Measurements from ENCODE around the gene ASXL3.

The ASXL3 gene

DNA sequence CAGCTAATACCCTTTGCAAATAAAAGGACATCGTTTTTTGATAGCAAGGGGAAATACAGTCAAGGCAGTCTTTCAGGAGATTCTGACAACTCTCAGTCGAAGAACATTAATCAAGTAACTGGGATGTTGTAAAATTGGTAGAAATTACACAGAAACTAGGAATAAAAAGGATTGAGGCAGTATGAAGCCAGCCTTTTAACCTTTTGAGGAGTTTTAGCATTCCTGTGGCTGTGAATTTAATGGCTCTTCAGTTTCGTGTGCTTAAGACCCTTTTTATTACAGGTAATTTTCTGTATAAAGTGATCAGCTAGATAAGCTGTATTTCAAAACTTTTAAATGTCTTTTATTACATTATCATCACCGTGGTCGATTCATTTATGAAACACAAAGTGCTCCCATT is 91.6 kb downstream of the ASXL3 start:
- H4K8ac ChIP-seq (ENCODE audit: low read length) = no peak overlapping the region
- DNase-seq = no peak
- no peak overlapping the region for H2BK12ac ChIP-seq (ENCODE audit: low read length in 2 of 2)
- no peaks in the 10 kb centered on the region for H3K27me3 ChIP-seq (ENCODE audit: control insufficient read depth in 1 of 2, insufficient read depth in 1 of 2, low read length in 2 of 2)
- no peak overlapping the region for H4K91ac ChIP-seq (ENCODE audit: low read length)
- H2AFZ ChIP-seq (ENCODE audit: low read depth, low read length) = no peak overlapping the region
- WGBS = 87% methylated on average over 4 of the region's 5 CpGs
- H2BK15ac ChIP-seq (ENCODE audit: low read depth, poor library complexity, severe bottlenecking) = no peak overlapping the region
- H2BK5ac ChIP-seq (ENCODE audit: low read depth, low read length, poor library complexity, severe bottlenecking) = no peak overlapping the region
- no peaks in the 10 kb centered on the region for H3K9me3 ChIP-seq (ENCODE audit: control insufficient read depth, low read length)
- no peak overlapping the region for H3K27ac ChIP-seq (ENCODE audit: low read length, poor library complexity, severe bottlenecking)
- H3K14ac ChIP-seq (ENCODE audit: low read length in 2 of 2) = no peak overlapping the region
- H3K23ac ChIP-seq (ENCODE audit: low read length in 2 of 2) = no peak overlapping the region
- H2AK5ac ChIP-seq (ENCODE audit: low read length, severe bottlenecking) = no peak overlapping the region
- no peak overlapping the region for H3K4me2 ChIP-seq (ENCODE audit: low read length, poor library complexity, severe bottlenecking)
- no peak overlapping the region for H3K18ac ChIP-seq (ENCODE audit: low read depth in 1 of 2, low read length in 2 of 2)
- H3K4me1 ChIP-seq (ENCODE audit: control insufficient read depth, insufficient read depth, low read depth, low read length) = no peaks in the 10 kb centered on the region
- H3K79me1 ChIP-seq (replicated peaks; ENCODE audit: low read length, poor library complexity, severe bottlenecking) = no peaks in the 10 kb centered on the region
- H2BK120ac ChIP-seq (ENCODE audit: low read depth, low read length) = no peak overlapping the region
- no peak overlapping the region for H3K9ac ChIP-seq (ENCODE audit: low read length)
- no peak overlapping the region for H3K4me3 ChIP-seq (ENCODE audit: insufficient read depth in 1 of 2, low read depth in 1 of 2, low read length in 2 of 2)
- H3K36me3 ChIP-seq (ENCODE audit: control insufficient read depth in 1 of 2, insufficient read depth in 2 of 2, low read depth in 1 of 2, low read length in 2 of 2) = no peaks in the 10 kb centered on the region
- H3K4ac ChIP-seq (ENCODE audit: low read depth in 1 of 2, low read length in 2 of 2) = no peak overlapping the region

- Histone ChIP-seq H3K14ac (ENCODE audit: low read length in 2 of 2) (no peak overlapping the region), H3K4me2 (ENCODE audit: low read length, poor library complexity, severe bottlenecking) (no peak overlapping the region), H3K4me1 (ENCODE audit: control insufficient read depth, insufficient read depth, low read depth, low read length) (no peaks in the 10 kb centered on the region), H4K8ac (ENCODE audit: low read length) (no peak overlapping the region), H2BK15ac (ENCODE audit: low read depth, poor library complexity, severe bottlenecking) (no peak overlapping the region), H3K9ac (ENCODE audit: low read length) (no peak overlapping the region), H3K4ac (ENCODE audit: low read depth in 1 of 2, low read length in 2 of 2) (no peak overlapping the region), H3K9me3 (ENCODE audit: control insufficient read depth, low read length) (no peaks in the 10 kb centered on the region), H2BK120ac (ENCODE audit: low read depth, low read length) (no peak overlapping the region), H2AK5ac (ENCODE audit: low read length, severe bottlenecking) (no peak overlapping the region), H3K18ac (ENCODE audit: low read depth in 1 of 2, low read length in 2 of 2) (no peak overlapping the region), H3K27ac (ENCODE audit: low read length, poor library complexity, severe bottlenecking) (no peak overlapping the region), H3K23ac (ENCODE audit: low read length in 2 of 2) (no peak overlapping the region), H3K27me3 (ENCODE audit: control insufficient read depth in 1 of 2, insufficient read depth in 1 of 2, low read length in 2 of 2) (no peaks in the 10 kb centered on the region), H3K4me3 (ENCODE audit: insufficient read depth in 1 of 2, low read depth in 1 of 2, low read length in 2 of 2) (no peak overlapping the region), H3K36me3 (ENCODE audit: control insufficient read depth in 1 of 2, insufficient read depth in 2 of 2, low read depth in 1 of 2, low read length in 2 of 2) (no peaks in the 10 kb centered on the region), H2BK12ac (ENCODE audit: low read length in 2 of 2) (no peak overlapping the region), H4K91ac (ENCODE audit: low read length) (no peak overlapping the region), H2BK5ac (ENCODE audit: low read depth, low read length, poor library complexity, severe bottlenecking) (no peak overlapping the region), H3K79me1 (replicated peaks; ENCODE audit: low read length, poor library complexity, severe bottlenecking) (no peaks in the 10 kb centered on the region), H2AFZ (ENCODE audit: low read depth, low read length) (no peak overlapping the region)
- WGBS = 98% methylated on average over 5 of the region's 6 CpGs
- no peak for DNase-seq
Observed at GRCh38 chr18:33670029-33670428, 92.0 kb downstream of the ASXL3 start.

GRCh38 chr18:33673689-33674088 is 95.7 kb downstream of the ASXL3 start:
- Histone ChIP-seq H3K4me2 (ENCODE audit: low read length, poor library complexity, severe bottlenecking) (no peak overlapping the region), H2BK5ac (ENCODE audit: low read depth, low read length, poor library complexity, severe bottlenecking) (no peak overlapping the region)
- WGBS = 97% methylated on average over 3 of the region's 4 CpGs

GRCh38 chr18:33676593-33676992 is 98.6 kb downstream of the ASXL3 start:
- Histone ChIP-seq H2BK15ac (ENCODE audit: low read depth, poor library complexity, severe bottlenecking) (no peak overlapping the region), H4K8ac (ENCODE audit: low read length) (no peak overlapping the region), H3K14ac (ENCODE audit: low read length in 2 of 2) (no peak overlapping the region), H3K4me3 (ENCODE audit: insufficient read depth in 1 of 2, low read depth in 1 of 2, low read length in 2 of 2) (no peak overlapping the region), H3K79me1 (replicated peaks; ENCODE audit: low read length, poor library complexity, severe bottlenecking) (no peaks in the 10 kb centered on the region), H2BK12ac (ENCODE audit: low read length in 2 of 2) (no peak overlapping the region), H2BK120ac (ENCODE audit: low read depth, low read length) (no peak overlapping the region), H3K27ac (ENCODE audit: low read length, poor library complexity, severe bottlenecking) (no peak overlapping the region), H2AK5ac (ENCODE audit: low read length, severe bottlenecking) (no peak overlapping the region), H3K23ac (ENCODE audit: low read length in 2 of 2) (no peak overlapping the region), H3K9me3 (ENCODE audit: control insufficient read depth, low read length) (no peaks in the 10 kb centered on the region), H3K36me3 (ENCODE audit: control insufficient read depth in 1 of 2, insufficient read depth in 2 of 2, low read depth in 1 of 2, low read length in 2 of 2) (no peaks in the 10 kb centered on the region), H3K9ac (ENCODE audit: low read length) (no peak overlapping the region), H3K4ac (ENCODE audit: low read depth in 1 of 2, low read length in 2 of 2) (no peak overlapping the region), H3K18ac (ENCODE audit: low read depth in 1 of 2, low read length in 2 of 2) (no peak overlapping the region), H4K91ac (ENCODE audit: low read length) (no peak overlapping the region), H2BK5ac (ENCODE audit: low read depth, low read length, poor library complexity, severe bottlenecking) (no peak overlapping the region), H3K27me3 (ENCODE audit: control insufficient read depth in 1 of 2, insufficient read depth in 1 of 2, low read length in 2 of 2) (no peaks in the 10 kb centered on the region), H2AFZ (ENCODE audit: low read depth, low read length) (no peak overlapping the region), H3K4me2 (ENCODE audit: low read length, poor library complexity, severe bottlenecking) (no peak overlapping the region), H3K4me1 (ENCODE audit: control insufficient read depth, insufficient read depth, low read depth, low read length) (no peaks in the 10 kb centered on the region)
- no CpG with 5 or more reads among the region's 1 CpG for WGBS
- no peak for DNase-seq

More at GRCh38 chr18:33673689-33674088, 95.7 kb downstream of the ASXL3 start:
- H4K8ac ChIP-seq (ENCODE audit: low read length) = no peak overlapping the region
- no peak overlapping the region for H3K4ac ChIP-seq (ENCODE audit: low read depth in 1 of 2, low read length in 2 of 2)
- no peaks in the 10 kb centered on the region for H3K79me1 ChIP-seq (replicated peaks; ENCODE audit: low read length, poor library complexity, severe bottlenecking)
- H3K36me3 ChIP-seq (ENCODE audit: control insufficient read depth in 1 of 2, insufficient read depth in 2 of 2, low read depth in 1 of 2, low read length in 2 of 2) = no peaks in the 10 kb centered on the region
- H2AFZ ChIP-seq (ENCODE audit: low read depth, low read length) = no peak overlapping the region
- H3K23ac ChIP-seq (ENCODE audit: low read length in 2 of 2) = no peak overlapping the region
- no peaks in the 10 kb centered on the region for H3K9me3 ChIP-seq (ENCODE audit: control insufficient read depth, low read length)
- no peak overlapping the region for H2BK120ac ChIP-seq (ENCODE audit: low read depth, low read length)
- H2BK15ac ChIP-seq (ENCODE audit: low read depth, poor library complexity, severe bottlenecking) = no peak overlapping the region
- no peak overlapping the region for H3K27ac ChIP-seq (ENCODE audit: low read length, poor library complexity, severe bottlenecking)
- no peak overlapping the region for H3K9ac ChIP-seq (ENCODE audit: low read length)
- no peak overlapping the region for H3K4me3 ChIP-seq (ENCODE audit: insufficient read depth in 1 of 2, low read depth in 1 of 2, low read length in 2 of 2)
- no peaks in the 10 kb centered on the region for H3K4me1 ChIP-seq (ENCODE audit: control insufficient read depth, insufficient read depth, low read depth, low read length)
- H2AK5ac ChIP-seq (ENCODE audit: low read length, severe bottlenecking) = no peak overlapping the region
- no peak overlapping the region for H4K91ac ChIP-seq (ENCODE audit: low read length)
- H3K27me3 ChIP-seq (ENCODE audit: control insufficient read depth in 1 of 2, insufficient read depth in 1 of 2, low read length in 2 of 2) = no peaks in the 10 kb centered on the region
- no peak overlapping the region for H3K18ac ChIP-seq (ENCODE audit: low read depth in 1 of 2, low read length in 2 of 2)
- DNase-seq = no peak
- no peak overlapping the region for H2BK12ac ChIP-seq (ENCODE audit: low read length in 2 of 2)
- no peak overlapping the region for H3K14ac ChIP-seq (ENCODE audit: low read length in 2 of 2)

Measured in mesenchymal stem cell (in vitro differentiated cells and primary cell).